Measurements from ENCODE around the gene IREB2.

DNA sequence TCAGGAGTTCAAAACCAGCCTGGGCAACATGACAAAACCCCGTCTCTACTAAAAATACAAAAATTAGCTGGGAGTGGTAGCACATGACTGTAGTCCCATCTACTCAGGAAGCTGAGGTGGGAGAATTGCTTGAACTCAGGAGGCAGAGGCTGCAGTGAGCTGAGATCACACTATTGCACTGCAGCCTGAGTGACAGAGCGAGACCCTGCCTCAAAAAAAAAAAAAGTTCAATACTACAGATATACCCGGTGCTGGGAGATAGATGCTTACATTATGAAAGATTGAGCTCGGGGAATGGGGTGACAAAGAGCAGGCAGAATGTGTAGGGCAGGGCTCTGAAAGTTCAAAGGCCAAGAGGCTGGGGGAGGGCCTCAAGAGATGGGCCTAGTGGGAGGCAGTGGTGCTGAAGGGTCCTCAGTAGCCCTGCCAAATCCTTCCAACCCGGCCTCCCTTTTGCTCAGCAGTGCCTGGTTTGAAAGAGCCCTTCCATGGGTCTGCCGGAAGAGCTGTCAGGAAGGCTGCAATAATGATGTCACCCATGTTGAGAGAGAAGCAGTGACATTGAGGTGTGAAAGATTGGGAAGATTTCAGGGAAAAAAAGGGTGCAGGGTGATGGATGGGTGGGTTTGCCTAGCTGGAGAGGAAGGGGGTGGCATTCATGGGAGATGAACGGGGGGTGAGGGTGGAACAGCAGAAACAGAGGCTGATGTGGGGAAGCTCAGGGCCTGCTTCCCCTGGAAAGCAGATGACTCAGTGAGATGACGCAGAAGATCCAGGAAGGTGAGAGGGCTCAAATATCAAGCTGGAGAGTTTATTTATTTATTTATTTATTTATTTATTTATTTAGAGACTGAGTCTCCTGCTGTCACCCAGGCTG is 20.0 kb upstream of the IREB2 start:
- TF ChIP-seq CTCF (IDR thresholded peaks at IDR 0.05 in 8 of 11, conservative IDR thresholded peaks at IDR 0.05 in 3 of 11): no peak
- no peak for TF ChIP-seq POLR2A (IDR thresholded peaks at IDR 0.05)

Data from spleen (tissue), 7 donors.